Left cardiac atrium (tissue), 2 donors: ENCODE data around the gene PRSS35. TPM values are rescaled to one million over a fixed set of nuclear protein-coding genes. Genes with fewer than 3 reads are reported as not detected.

Experiments used
- total RNA-seq, 2 donors: library from RNA; stranded (reverse); fragmentation: NEBNext Ultra II Directional; extraction: Animal tissue kit (Norgen Biotek cat#: 25700); gene quantifications; one replicate each; pipeline ENCODE4 v1.2.1, GENCODE V29; 2021
- donor health status: DM: no; HTN: yes; CAD: no; lungs with severe emphysema.
- donor health status: DM: yes; HTN: yes; CAD: no.

Gene PRSS35
- total RNA-seq, 2 donors from 2014 or later: 0.94 to 2.5 TPM

Other genes starting within 250 kb of the PRSS35 start
- gene ME1, start 81.5 kb upstream of the PRSS35 start, total RNA-seq: 10 to 100 TPM; 23.4 to 34.8 TPM
- gene SNAP91, start 196.6 kb downstream of the PRSS35 start, total RNA-seq: under 1 TPM in 1 of 2 donors, not detected in 1; 0.52 TPM